C1 segment of cervical spinal cord (tissue), 14 donors: ENCODE results near the gene ANKS1A.

ENCODE experiments used
- DNase-seq, 14 donors: peaks; one replicate each; lab custom pipeline; 2025; lab: John Stamatoyannopoulos, UW

The ANKS1A gene

GRCh38 chr6:35041086-35041861 is 152.2 kb downstream of the ANKS1A start:
- no peak for DNase-seq

- no peak for DNase-seq
Observed at GRCh38 chr6:35042031-35042815, 153.2 kb downstream of the ANKS1A start.

DNA sequence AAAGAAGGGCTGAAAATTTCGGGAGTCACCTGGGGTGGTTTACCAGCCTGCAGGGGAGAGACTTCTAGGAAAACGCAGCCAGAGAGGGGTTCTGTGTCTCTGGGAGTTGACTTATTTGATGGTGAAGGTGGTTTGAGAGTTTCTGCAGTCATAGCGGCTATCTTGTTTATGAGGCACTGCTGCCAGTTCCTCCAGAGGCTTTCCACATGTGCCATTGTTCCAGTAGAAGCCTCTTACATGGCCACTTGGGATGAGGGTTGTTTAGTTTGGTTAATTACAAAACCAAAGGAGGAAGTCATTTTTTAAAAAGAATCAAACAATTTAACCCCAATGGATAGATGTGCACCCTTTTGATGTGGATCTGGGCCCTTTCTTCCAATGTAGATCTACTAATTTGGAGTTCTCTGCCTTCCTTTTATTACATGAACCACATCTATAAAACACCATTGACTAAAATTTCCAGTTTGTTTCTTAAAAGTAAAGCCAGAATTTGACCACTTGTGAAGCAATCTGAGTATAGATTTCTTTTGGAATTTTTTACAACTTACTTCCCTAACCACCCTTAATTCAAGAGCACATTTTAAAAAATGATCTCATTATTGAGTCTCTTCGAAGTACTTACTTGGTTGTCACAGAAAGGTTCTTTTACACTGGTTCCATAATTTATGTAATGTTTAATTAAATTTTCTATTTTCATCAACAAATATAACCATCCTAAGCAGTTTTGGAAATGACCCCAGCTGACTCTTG is 154.5 kb downstream of the ANKS1A start:
- DNase-seq: no peak

DNA sequence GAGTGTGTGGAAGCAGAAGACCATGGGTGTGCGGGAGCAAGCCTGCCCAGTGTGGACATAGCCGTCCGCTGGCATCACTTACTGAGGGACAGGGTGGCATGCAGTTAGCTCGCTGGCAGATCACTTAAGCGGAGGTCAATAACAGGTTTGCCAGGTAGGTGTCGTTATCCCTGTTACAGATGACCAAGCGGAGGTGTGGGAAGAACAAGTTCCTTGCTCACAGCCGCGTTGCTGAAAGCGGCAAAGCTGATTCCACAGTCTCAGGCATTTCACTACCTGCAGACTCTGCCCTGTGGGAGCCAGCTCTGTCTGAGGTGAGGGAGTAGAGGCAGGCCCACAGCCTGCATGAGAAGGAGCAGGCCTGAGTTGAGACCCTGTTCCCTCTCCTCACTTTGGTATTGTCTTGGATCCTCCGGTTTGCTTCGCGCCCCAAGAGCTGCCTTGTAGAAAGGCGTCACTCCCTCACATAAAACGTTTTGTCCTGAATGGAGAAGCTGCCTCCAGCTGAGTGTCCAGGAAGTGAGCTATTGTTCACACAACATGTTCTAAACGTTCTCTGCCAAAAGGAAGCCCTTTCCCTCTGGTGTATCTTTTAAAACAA is 155.2 kb downstream of the ANKS1A start:
- peak in 2 of 14 donors; percentile 24 to 65 for DNase-seq

- DNase-seq: no peak
Observed at GRCh38 chr6:35044761-35045421, 155.8 kb downstream of the ANKS1A start.

DNA sequence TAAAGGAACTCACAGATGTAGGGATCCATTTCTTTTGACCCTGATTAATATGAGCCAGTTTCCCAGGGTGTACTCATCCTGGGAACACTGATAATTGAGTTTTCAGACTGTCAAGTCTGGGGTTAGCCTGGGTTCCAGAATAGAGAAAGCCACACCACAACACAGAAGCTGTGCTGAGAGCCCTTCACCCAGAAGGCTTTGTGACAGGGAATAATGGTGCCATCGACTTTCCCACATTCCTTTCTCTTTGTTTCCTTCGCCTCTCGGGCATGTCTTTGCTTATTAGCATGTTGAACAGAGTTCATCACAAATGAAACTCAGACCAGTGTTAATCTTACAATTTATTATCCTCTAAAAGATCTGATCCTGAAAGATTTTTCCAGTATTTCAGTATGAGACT is 157.0 kb downstream of the ANKS1A start:
- no peak for DNase-seq

- no peak for DNase-seq
Observed at GRCh38 chr6:35046862-35047261, 157.8 kb downstream of the ANKS1A start.

DNA sequence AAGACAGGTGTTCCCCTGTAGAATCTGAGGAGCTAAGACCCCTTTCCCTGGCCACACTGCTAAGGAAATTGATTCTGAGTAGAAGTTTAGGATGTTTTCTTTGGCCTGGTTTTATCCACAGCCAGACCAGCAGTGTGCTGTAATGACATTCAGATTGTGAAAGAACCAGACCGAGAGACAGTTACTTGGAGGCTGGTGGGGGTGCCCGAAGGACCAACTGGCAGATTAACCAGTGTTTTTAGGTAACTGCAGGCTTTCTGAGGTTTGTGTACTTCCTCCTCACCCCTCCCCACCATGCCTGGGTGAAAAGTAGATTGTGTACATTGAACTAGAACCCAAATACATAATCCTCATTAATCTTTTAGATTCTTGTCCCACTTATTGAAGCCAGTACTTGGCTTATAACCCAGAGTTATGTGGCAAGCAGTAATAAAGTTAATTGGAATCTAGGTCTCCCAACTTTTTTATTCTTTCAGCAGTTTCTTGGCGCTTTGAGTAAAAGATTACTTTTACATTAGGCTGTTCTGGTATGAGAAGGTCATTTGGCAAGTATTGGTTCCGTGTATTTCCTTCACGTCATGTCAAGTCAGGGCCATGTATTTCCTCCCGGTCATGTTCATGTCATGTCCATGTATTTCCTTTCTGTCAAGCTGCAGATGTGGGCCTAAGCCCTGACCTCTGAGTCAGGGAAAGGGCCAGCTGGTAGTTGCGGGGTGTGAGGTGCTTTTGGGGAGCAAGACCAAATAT is 158.4 kb downstream of the ANKS1A start:
- peak in 2 of 14 donors; percentile 29 for DNase-seq

- DNase-seq: peak in 10 of 14 donors; percentile 60 to 87 (median 76)
Observed at GRCh38 chr6:35048031-35048613, 159.1 kb downstream of the ANKS1A start.

DNA sequence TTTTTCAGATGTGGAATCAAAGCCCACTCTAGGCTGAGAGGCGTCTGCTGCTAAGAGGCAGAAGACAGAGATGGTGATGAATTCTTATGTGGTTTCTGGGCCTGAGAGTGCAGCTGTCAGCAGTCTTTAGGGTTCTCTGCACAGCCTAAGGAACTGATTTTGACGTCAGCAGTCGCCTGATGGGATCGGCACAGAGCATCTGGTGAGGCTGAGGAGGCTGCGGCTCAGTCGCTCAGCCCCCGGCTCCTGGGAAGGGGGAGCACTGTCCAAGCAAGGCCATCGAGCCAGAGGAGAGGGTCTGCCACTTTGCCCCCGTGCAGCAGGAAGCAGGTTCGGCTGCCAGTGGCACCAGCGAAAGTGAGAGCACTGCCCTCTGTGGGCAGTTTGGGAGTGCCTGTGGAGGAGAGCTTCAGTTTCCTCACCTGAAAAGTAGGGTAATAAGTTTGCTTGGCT is 159.6 kb downstream of the ANKS1A start:
- peak in 11 of 14 donors; percentile 60 to 87 (median 73) for DNase-seq

DNA sequence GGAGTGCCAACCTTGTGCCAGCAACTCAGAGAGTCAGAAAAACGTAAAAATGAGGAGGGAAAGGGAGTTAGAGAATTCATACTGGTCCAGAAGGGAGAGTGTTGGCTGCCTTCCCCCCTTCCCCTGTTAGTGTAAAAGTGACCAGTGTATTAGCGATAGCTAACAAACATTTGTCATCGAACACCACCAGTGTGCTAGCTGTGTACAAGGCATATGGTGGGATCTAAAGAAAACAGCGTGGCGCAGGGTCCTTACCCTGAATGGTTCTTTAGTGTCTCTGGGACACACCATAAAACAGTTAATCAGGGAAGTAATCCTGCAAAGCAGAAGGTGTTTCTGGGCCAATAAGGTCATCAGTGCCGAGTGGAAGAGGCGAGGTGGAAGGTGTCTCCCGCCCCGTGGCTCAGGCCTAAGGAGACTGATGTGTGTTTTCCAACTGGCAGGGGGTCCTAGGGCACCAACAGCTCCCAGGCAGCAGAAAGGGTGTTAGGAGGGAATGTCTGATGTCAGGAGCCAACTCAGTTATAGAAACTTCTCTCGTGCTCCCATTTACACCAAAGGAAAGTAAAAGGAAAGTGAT is 160.2 kb downstream of the ANKS1A start:
- DNase-seq: peak in 2 of 14 donors; percentile 35 to 53

DNA sequence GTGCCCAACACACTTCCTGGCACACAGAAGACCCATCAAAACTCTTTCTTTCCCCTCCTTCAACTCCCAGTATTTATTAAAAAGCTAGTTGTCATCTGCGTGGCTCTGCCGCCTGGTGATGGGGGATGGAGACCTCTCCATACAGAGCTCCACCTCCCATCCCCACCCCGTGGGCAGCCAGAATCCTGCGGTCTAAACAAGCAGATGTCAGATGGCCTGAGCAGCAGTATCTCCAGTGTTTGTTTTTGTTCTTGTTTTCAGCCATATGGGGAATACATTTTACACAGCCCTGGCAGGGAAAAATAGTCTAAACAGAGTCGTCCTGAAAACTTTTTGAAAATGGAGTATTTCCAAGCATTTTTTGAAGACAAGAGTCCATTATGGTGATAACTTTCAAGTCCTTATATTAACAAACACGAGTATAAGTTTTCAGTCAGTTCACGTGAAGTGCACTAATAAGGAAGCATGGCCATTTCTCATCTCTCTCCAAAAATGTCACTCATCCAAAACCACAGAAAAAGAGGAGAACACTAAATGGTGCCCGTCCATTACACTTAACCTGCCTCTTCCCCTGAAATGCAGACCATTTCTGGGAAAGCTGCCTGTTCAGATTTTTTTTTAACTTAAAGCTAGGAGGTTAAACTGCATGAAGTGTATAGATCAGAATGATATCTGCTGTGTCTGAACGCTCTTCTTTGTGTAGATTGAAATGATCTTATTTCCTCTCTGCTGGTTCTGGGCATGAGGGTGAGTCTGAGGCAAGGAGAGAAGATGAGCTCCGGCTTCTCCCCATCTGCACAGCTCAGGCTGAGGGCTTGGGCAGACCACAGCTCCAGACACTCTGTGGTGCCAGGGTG is 161.1 kb downstream of the ANKS1A start:
- DNase-seq: peak in 9 of 14 donors; percentile 34 to 76 (median 57)

DNA sequence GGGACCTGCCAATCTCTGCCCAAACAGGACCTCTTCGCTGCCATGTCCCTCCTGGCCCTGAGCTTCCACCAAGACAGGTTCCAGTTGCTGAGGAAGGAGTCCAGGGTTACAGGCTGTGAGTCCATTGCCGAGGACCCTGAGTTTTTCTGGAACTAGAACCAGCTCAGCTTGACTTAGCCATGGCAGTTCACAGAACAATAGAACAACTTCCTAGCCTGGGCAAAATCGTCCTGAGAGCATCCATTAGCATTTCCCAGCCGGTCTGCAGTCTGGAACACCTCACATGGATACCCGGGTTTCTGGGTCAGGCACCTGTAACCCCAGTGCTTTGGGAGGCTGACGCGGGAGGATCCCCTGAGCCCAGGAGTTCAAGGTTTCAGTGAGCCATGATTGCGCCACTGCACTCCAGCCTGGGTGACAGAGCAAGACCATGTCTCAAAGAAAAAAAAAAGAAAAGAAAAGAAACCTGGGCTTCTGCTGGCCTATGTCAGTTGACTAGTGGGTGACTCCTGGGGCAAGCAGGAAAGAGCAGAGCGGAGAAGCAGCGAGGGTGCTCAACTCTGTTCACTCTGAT is 161.8 kb downstream of the ANKS1A start:
- DNase-seq: peak in 2 of 14 donors; percentile 20 to 43

DNA sequence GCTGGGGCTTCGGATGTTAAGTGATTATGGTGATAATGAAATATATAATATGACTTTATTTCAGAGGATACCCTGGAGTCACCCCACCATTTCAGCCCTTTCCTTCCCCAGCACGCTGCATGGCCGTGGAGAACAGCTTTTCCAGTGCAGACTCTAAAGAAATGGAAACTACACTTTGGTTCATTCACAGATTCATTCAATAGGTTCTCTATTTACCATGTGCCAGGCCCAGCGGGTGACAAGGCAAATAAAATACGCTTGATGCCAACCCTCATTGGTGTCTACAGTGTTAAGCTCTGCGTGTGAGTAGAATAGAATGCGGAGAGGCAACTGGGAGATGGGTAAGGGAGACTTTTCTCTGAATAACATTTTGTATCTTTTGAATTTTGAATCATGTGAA is 162.3 kb downstream of the ANKS1A start:
- peak in 1 of 14 donors; percentile 23 for DNase-seq

GRCh38 chr6:35051997-35052583 is 163.0 kb downstream of the ANKS1A start:
- DNase-seq: no peak

GRCh38 chr6:35052694-35053565 is 163.9 kb downstream of the ANKS1A start:
- peak in 11 of 14 donors; percentile 48 to 83 (median 65) for DNase-seq

DNA sequence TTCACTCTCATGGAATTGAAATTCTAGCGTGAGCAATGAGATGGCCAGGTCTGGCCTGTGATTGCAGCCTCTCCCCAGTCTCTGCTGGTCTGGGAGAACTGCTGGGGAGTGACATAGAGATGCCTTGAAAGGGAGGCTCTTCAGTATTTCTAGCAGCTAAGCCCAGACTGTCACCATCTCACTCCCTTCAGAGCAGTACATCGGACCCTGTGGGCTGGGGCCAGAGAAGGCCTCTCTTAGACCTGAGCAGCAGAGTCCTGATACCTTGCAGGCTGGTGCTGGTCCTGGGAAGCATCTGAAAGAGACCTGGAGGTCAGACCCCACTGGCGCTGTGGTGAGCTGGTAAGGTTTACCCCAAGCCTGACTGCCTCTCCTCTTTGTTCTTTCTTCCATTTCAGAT is 164.6 kb downstream of the ANKS1A start:
- no peak for DNase-seq
